Daoy (cell line): Measurements from ENCODE around the gene ATP8A2. TPM values are rescaled to one million over a fixed set of nuclear protein-coding genes. Genes with fewer than 3 reads are reported as not detected.
"Not testable (repeated sequence)": the region's sequence is repeated elsewhere in the genome, so short reads cannot be mapped to it uniquely, and the experiment has no call there.

ENCODE experiments used
- DNase-seq: peaks from one replicate; pipeline ENCODE4 v3.0.0-alpha.2; 2015; ENCODE audit warnings: low read depth
- total RNA-seq: library from RNA; depleted of rRNA; stranded (reverse); fragments of >200 nt; shearing (Covaris generic); gene quantifications from 2 replicates; pipeline ENCODE4 v1.2.3, GENCODE V29; 2014

ATP8A2 gene
- total RNA-seq, 1 experiment from 2014 or later: 2.7 TPM

DNA sequence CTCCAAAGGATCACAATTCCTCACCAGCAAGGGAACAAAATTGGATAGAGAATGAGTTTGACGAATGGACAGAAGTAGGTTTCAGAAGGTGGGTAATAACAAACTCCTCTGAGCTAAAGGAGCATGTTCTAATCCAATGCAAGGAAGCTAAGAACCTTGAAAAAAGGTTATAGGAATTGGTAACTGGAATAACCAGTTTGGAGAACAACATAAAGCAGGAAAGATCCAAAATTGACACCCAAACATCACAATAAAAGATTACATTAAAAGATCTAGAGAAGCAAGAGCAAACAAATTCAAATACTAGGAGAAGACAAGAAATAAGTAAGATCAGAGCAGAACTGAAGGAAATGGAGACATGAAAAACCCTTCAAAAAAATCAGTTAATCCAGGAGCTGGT lies 583.2 kb downstream of the ATP8A2 start:
- not testable (repeated sequence) for DNase-seq

DNA sequence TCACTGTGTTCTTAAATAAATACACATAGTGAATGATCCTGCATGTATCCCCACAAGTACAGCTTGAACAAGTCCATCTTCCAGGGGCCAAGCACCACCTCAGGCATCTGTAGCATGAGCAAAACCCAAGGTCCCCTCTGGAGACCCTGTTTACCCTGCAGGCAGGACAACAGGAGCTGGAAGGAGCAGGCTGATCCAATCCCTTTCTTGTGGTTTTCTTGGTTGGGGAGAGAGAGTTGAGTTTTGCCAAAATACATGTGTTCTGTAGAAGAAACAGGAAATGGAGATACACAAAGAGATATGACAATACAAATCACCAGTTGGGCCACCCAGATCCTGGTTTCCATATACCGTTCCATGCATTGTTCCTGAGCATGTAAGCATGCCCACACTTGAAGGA lies 587.2 kb downstream of the ATP8A2 start:
- DNase-seq: no peak

DNA sequence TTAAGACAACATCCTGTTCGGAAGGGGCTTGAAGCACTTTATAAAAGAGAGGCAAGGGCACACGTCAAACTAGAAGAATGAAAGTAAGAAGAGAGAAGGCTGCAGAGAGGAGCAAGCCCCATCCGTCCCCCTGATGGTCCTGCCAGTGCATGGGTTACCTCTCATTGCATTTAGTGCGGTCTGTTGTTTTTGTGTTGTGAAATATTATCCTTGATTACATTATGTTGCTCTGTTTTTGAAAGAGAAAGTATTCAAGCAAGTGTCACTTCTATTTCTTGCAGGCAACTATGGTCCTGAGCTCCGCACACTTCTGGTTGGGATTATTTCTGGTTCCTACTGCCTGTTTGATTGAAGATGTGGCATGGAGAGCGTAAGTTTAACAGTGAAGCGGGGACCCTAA lies 589.5 kb downstream of the ATP8A2 start:
- no peak for DNase-seq

GRCh38 chr13:25963674-25964073 lies 591.9 kb downstream of the ATP8A2 start:
- DNase-seq: peak; percentile 38

DNA sequence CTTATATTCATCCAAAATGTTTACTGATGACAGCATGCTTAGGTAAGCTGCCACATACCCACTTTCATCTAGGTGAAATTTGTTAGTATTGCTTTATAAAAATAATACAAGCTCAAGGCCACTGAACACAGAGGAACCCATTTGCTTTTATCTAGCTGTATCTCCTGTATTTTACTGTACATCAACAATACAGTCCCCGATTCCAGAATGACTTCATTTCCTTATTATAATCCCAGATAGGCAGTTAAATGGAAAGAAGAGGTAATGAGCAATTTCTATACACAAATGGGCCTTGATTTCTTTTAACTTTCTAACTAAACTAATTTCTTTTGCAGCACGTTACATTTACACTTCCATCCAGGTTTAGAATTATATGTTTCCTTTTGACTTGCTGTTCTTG lies 593.8 kb downstream of the ATP8A2 start:
- DNase-seq: no peak

DNA sequence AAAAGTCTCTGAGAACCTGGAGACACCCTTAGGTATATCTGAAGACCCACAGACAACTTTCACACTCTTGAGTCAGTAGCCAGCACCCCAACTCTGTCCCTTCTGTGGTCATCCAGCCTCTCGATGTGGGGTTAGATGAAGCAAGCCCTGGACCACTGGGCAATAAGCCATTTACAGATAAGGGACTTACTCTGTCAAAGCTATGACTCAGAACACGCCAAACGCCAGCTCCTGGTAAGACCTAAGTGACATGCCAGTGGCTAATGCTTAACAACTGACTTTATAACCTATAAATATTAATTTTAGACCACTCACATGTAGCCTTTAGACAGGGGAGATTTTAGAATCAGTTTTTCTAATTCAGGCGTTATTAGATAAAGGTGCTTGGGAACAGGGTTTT lies 594.3 kb downstream of the ATP8A2 start:
- peak; percentile 70 for DNase-seq

GRCh38 chr13:25967144-25967543 lies 595.4 kb downstream of the ATP8A2 start:
- DNase-seq: no peak

GRCh38 chr13:25971047-25971446 lies 599.3 kb downstream of the ATP8A2 start:
- no peak for DNase-seq

GRCh38 chr13:25971459-25972145 lies 599.8 kb downstream of the ATP8A2 start:
- no peak for DNase-seq

DNA sequence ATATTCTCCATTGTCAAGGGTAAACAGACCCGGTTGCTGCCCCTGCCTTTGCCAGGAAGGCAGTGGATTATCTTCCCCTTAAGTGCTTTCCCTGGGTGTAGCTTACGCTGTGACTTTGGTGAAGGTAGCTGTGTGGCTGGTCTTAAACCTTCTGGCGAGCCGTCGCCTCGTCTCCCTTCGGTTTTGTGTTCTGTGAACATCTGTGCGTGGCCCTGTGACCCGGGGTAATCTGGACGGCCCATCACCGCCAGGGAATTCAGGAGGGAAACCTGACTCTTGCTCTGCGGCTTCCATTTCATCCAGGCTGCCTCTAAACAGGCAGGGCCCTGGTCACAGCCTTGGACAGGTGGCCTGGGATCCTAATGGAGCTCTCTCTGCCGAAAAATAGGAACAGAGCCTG lies 601.3 kb downstream of the ATP8A2 start:
- DNase-seq: no peak

DNA sequence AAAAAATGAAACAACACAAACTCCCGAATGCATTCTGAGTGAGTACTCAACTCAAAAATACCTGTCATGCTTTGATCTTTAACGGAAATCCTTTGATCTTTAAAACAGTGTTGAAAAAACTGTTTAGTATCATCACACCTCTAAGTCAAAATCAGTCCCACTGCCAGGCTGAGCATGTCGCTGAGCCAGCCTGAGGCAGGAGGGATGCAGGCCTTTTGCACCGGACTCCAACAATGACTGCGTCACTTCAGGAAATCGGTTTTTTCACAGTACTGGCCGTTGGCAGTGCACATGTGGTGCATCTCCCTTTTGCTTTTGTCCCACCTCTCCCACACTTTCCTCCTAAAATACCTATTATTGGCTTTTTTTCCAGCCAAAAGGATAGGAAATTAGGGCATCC lies 601.8 kb downstream of the ATP8A2 start:
- no peak for DNase-seq

DNA sequence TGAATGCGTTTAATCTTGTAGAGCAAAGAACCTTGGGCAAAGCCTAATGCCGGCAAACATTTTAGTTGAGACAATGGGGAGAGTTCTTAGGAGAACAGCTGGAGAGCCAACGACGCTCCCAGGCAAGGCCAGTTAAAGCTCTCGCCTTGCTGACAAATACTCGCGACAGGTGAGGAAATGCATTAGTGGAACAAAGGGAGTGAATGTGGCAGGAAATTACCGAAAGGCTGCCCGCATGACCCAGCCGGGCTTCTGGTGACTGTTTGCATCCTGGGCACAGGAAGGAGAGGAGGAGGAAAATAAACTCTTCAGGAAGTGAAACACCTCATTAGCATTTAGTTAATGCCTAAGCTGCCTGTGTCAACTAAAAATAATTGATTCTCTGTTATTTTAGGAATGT lies 605.4 kb downstream of the ATP8A2 start:
- DNase-seq: peak; percentile 18

- DNase-seq: no peak
Measured at GRCh38 chr13:25977671-25978070, 605.9 kb downstream of the ATP8A2 start.

DNA sequence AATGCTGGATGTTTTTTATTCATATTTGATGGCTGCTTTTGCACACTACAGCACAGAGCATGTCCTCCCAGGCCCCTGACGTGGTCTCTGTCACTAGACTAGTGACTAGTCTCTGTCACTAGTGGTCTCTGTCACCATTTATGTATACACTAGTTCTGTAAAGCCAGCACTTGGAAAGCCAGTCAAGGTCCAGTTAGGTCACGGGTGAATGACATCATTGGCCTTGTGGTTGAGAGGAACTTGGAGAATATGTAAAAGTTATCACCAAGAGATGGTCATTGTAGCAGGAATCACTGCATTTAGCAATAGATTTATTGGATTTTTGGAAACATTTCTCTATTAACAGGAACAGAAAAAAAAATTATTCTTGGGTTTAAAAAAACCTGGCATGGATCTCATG lies 607.2 kb downstream of the ATP8A2 start:
- no peak for DNase-seq

GRCh38 chr13:25979371-25979770 lies 607.6 kb downstream of the ATP8A2 start:
- no peak for DNase-seq

DNA sequence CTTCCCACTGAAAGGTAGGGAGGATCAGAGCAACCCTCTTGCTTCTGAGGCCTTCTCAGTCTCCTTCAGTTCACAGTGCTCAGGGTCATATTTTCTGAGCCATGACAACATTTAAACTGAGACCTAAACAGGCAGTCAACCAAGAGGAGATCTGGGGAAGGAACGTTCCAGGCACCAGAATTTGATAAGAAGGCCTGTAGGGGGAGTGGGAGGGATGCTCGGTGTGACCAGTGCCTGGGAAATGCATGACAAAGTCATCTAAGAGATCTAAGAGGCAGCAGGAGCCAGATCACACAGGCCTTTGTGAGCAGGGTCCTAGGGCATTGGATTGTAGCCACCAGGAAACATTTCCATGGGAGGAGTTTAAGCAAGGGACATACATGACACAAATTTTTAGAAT lies 608.5 kb downstream of the ATP8A2 start:
- DNase-seq: peak; percentile 31

DNA sequence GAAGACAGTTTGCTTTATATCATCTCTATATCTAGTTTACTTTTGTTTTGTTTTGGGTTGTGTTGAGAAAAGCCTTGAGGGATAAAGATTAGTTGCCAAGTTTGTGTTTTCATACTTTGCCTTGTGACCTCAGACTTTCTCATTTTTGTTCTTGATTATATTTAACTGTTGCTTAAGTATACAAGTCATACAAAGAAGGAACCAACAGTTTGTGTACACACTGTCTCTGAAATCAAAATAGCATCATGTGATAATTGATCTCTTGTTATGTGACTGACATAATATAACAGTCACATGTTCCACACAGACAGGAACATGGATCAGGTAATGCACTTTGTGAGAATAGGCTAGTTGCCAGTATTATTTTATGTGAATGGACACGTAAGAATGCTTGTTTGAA lies 609.3 kb downstream of the ATP8A2 start:
- no peak for DNase-seq

GRCh38 chr13:25982907-25983306 lies 611.1 kb downstream of the ATP8A2 start:
- no peak for DNase-seq

GRCh38 chr13:25987987-25988386 lies 616.2 kb downstream of the ATP8A2 start:
- DNase-seq: no peak

DNA sequence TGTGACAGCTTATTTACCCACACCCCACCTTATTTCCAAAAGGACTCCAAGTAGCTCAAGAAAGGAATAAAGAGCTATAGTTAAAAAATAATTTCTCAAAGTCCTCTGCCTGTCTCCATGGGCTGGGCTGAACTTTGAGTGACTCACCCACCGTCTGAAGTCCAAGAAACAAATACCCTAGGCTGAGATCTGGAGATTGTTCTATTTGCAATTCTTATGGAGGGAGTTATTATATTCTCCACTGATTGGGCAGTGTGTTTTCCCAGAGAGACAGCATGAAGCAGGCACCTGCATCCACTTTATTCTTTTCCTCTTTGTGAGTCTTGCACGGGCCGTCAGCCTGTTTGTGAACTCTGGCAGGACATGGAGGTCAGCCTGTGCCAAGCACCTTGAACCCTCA lies 616.9 kb downstream of the ATP8A2 start:
- DNase-seq: peak; percentile 13

GRCh38 chr13:25990801-25991200 lies 619.0 kb downstream of the ATP8A2 start:
- DNase-seq: peak; percentile 18

GRCh38 chr13:25992076-25992475 lies 620.3 kb downstream of the ATP8A2 start:
- no peak for DNase-seq

GRCh38 chr13:26007261-26008125 lies 635.7 kb downstream of the ATP8A2 start:
- DNase-seq: no peak
